ENCODE data around the gene LIPC. TPM values are rescaled to one million over a fixed set of nuclear protein-coding genes. Genes with fewer than 3 reads are reported as not detected.

The LIPC gene
- total RNA-seq, 1 donor from 2014 or later, result 0.64 TPM

- Histone ChIP-seq H3K4me1 (no peaks in the 10 kb centered on the region), H3K27ac (no peak overlapping the region), H3K36me3 (no peaks in the 10 kb centered on the region), H3K9me3 (no peaks in the 10 kb centered on the region), H3K4me3 (no peak overlapping the region), H3K27me3 (no peaks in the 10 kb centered on the region)
- no peak for ATAC-seq
- no peak for DNase-seq
- intact Hi-C loops (cut with DNase I), result no loop called here
- TF ChIP-seq CTCF (IDR thresholded peaks at IDR 0.05), result no peak
Observed at GRCh38 chr15:58569455-58569854, 137.7 kb downstream of the LIPC start.

GRCh38 chr15:58571491-58571890 is 139.7 kb downstream of the LIPC start:
- Histone ChIP-seq H3K36me3 (no peaks in the 10 kb centered on the region), H3K27ac (no peak overlapping the region), H3K4me3 (no peak overlapping the region), H3K27me3 (no peaks in the 10 kb centered on the region), H3K4me1 (no peaks in the 10 kb centered on the region), H3K9me3 (no peaks in the 10 kb centered on the region)
- ATAC-seq (no peak), DNase-seq (no peak)
- TF ChIP-seq CTCF (IDR thresholded peaks at IDR 0.05), result no peak
- intact Hi-C loops (cut with DNase I), result no loop called here

- no peak for DNase-seq
- no peaks in the 10 kb centered on the region for H3K9me3 ChIP-seq
- intact Hi-C loops (cut with DNase I), result no loop called here
- no peaks in the 10 kb centered on the region for H3K27me3 ChIP-seq
- H3K27ac ChIP-seq, result no peak overlapping the region
- no peaks in the 10 kb centered on the region for H3K36me3 ChIP-seq
- H3K4me3 ChIP-seq, result no peak overlapping the region
- H3K4me1 ChIP-seq, result no peaks in the 10 kb centered on the region
- ATAC-seq, result no peak
- no peak for TF ChIP-seq CTCF (IDR thresholded peaks at IDR 0.05)
Observed at GRCh38 chr15:58572521-58572920, 140.7 kb downstream of the LIPC start.

- H3K4me1 ChIP-seq, result no peaks in the 10 kb centered on the region
- no peak for TF ChIP-seq CTCF (IDR thresholded peaks at IDR 0.05)
- no peak overlapping the region for H3K27ac ChIP-seq
- intact Hi-C loops (cut with DNase I), result no loop called here
- no peaks in the 10 kb centered on the region for H3K36me3 ChIP-seq
- no peak for DNase-seq
- no peak overlapping the region for H3K4me3 ChIP-seq
- ATAC-seq, result no peak
- H3K9me3 ChIP-seq, result no peaks in the 10 kb centered on the region
- H3K27me3 ChIP-seq, result no peaks in the 10 kb centered on the region
Observed at GRCh38 chr15:58573270-58573669, 141.5 kb downstream of the LIPC start.

GRCh38 chr15:58574631-58575030 is 142.8 kb downstream of the LIPC start:
- no peak overlapping the region for H3K4me3 ChIP-seq
- no peak for TF ChIP-seq CTCF (IDR thresholded peaks at IDR 0.05)
- intact Hi-C loops (cut with DNase I), result no loop called here
- no peaks in the 10 kb centered on the region for H3K4me1 ChIP-seq
- H3K27ac ChIP-seq, result no peak overlapping the region
- H3K27me3 ChIP-seq, result no peaks in the 10 kb centered on the region
- ATAC-seq, result no peak
- H3K9me3 ChIP-seq, result no peaks in the 10 kb centered on the region
- no peak for DNase-seq
- no peaks in the 10 kb centered on the region for H3K36me3 ChIP-seq

- TF ChIP-seq CTCF (IDR thresholded peaks at IDR 0.05), result no peak
- DNase-seq (no peak), ATAC-seq (no peak)
- Histone ChIP-seq H3K4me3 (no peak overlapping the region), H3K27me3 (no peaks in the 10 kb centered on the region), H3K9me3 (no peaks in the 10 kb centered on the region), H3K27ac (no peak overlapping the region), H3K36me3 (no peaks in the 10 kb centered on the region), H3K4me1 (no peaks in the 10 kb centered on the region)
- intact Hi-C loops (cut with DNase I), result no loop called here
Observed at GRCh38 chr15:58575045-58575786, 143.4 kb downstream of the LIPC start.

Data from upper lobe of right lung (tissue), 1 donor.